Mesendoderm (in vitro differentiated cells): ENCODE results near the gene RTP3.

Experiments used
- DNase-seq: peaks from one replicate; pipeline ENCODE4 v3.0.0; 2013
- H2AK5ac ChIP-seq: 2 replicates; pipeline ENCODE4 v1.6.1; 2013; ENCODE audit warnings: low read length, inconsistent platforms
- H2BK120ac ChIP-seq: 2 replicates; pipeline ENCODE4 v1.6.1; 2013; ENCODE audit warnings: low read depth, mild to moderate bottlenecking, low read length, moderate library complexity, mixed read lengths
- H2BK15ac ChIP-seq: replicated peaks from 2 replicates; pipeline ENCODE4 v1.6.1; 2013; ENCODE audit warnings: low read depth, mild to moderate bottlenecking, moderate library complexity
- H2BK5ac ChIP-seq: 2 replicates; pipeline ENCODE4 v1.6.1; 2013; ENCODE audit warnings: low read length, inconsistent platforms
- H3K18ac ChIP-seq: 2 replicates; pipeline ENCODE4 v1.6.1; 2013; ENCODE audit warnings: mild to moderate bottlenecking, low read length, mixed read lengths
- H3K23ac ChIP-seq: one replicate; pipeline ENCODE4 v1.6.1; 2013; ENCODE audit warnings: low read length
- H3K27ac ChIP-seq: 2 replicates; pipeline ENCODE4 v1.5.1; 2013; ENCODE audit warnings: low read depth, mild to moderate bottlenecking, inconsistent platforms, low read length, moderate library complexity
- H3K27me3 ChIP-seq: 2 replicates; pipeline ENCODE4 v1.6.1; 2013; ENCODE audit warnings: low read length, control low read depth, mild to moderate bottlenecking, inconsistent platforms; ENCODE audit not compliant: insufficient read depth, poor library complexity
- H3K36me3 ChIP-seq: 2 replicates; pipeline ENCODE4 v1.6.1; 2013; ENCODE audit warnings: low read length, inconsistent platforms; ENCODE audit not compliant: control insufficient read depth, insufficient read depth
- H3K4ac ChIP-seq: one replicate; pipeline ENCODE4 v1.6.1; 2013; ENCODE audit warnings: low read depth, mild to moderate bottlenecking, low read length, moderate library complexity
- H3K4me1 ChIP-seq: 2 replicates; pipeline ENCODE4 v1.6.1; 2013; ENCODE audit warnings: low read depth, low read length, inconsistent platforms; ENCODE audit not compliant: control insufficient read depth
- H3K4me2 ChIP-seq: 2 replicates; pipeline ENCODE4 v1.6.1; 2013; ENCODE audit warnings: low read length
- H3K4me3 ChIP-seq: 2 replicates; pipeline ENCODE4 v1.5.1; 2013; ENCODE audit warnings: mild to moderate bottlenecking, low read length
- H3K56ac ChIP-seq: one replicate; pipeline ENCODE4 v1.6.1; 2013; ENCODE audit warnings: low read length
- H3K79me1 ChIP-seq: 2 replicates; pipeline ENCODE4 v1.6.1; 2013; ENCODE audit warnings: low read length, inconsistent platforms
- H3K79me2 ChIP-seq: 2 replicates; pipeline ENCODE4 v1.6.1; 2013; ENCODE audit warnings: mild to moderate bottlenecking, low read length; ENCODE audit not compliant: control insufficient read depth, insufficient read depth
- H3K9ac ChIP-seq: 2 replicates; pipeline ENCODE4 v1.6.1; 2013; ENCODE audit warnings: low read length, inconsistent platforms
- H4K5ac ChIP-seq: one replicate; pipeline ENCODE4 v1.6.1; 2013; ENCODE audit warnings: low read length
- H4K8ac ChIP-seq: one replicate; pipeline ENCODE4 v1.6.1; 2013; ENCODE audit warnings: low read depth, mild to moderate bottlenecking, control low read depth, low read length, moderate library complexity
- WGBS: extraction: QIAGEN DNeasy Blood & Tissue Kit; methylation state at CpG from one replicate; pipeline ENCODE4 v1.1.7; 2013; ENCODE audit warnings: low lambda C conversion rate, missing lambda C conversion rate; ENCODE audit not compliant: insufficient coverage; ENCODE audit errors: extremely low coverage; 5-methylcytosine and 5-hydroxymethylcytosine counted together

RTP3 gene

GRCh38 chr3:46479696-46480095 lies 18.1 kb upstream of the RTP3 start:
- no peak overlapping the region for H4K5ac ChIP-seq
- DNase-seq, result peak; percentile 56
- no peak overlapping the region for H3K4me2 ChIP-seq
- no peaks in the 10 kb centered on the region for H3K79me1 ChIP-seq
- no peak overlapping the region for H2BK120ac ChIP-seq
- no peaks in the 10 kb centered on the region for H3K36me3 ChIP-seq
- no peaks in the 10 kb centered on the region for H3K27me3 ChIP-seq
- no peak overlapping the region for H4K8ac ChIP-seq
- H3K4me3 ChIP-seq, result no peak overlapping the region
- no peak overlapping the region for H3K27ac ChIP-seq
- WGBS, result no CpG with 5 or more reads among the region's 5 CpGs
- no peaks in the 10 kb centered on the region for H3K4me1 ChIP-seq
- no peak overlapping the region for H3K18ac ChIP-seq
- H2BK15ac ChIP-seq, result no peak overlapping the region
- H3K4ac ChIP-seq, result no peak overlapping the region
- H2BK5ac ChIP-seq, result no peak overlapping the region
- no peak overlapping the region for H3K56ac ChIP-seq
- no peaks in the 10 kb centered on the region for H3K79me2 ChIP-seq
- H3K9ac ChIP-seq, result no peak overlapping the region
- no peak overlapping the region for H3K23ac ChIP-seq
- no peak overlapping the region for H2AK5ac ChIP-seq

DNA sequence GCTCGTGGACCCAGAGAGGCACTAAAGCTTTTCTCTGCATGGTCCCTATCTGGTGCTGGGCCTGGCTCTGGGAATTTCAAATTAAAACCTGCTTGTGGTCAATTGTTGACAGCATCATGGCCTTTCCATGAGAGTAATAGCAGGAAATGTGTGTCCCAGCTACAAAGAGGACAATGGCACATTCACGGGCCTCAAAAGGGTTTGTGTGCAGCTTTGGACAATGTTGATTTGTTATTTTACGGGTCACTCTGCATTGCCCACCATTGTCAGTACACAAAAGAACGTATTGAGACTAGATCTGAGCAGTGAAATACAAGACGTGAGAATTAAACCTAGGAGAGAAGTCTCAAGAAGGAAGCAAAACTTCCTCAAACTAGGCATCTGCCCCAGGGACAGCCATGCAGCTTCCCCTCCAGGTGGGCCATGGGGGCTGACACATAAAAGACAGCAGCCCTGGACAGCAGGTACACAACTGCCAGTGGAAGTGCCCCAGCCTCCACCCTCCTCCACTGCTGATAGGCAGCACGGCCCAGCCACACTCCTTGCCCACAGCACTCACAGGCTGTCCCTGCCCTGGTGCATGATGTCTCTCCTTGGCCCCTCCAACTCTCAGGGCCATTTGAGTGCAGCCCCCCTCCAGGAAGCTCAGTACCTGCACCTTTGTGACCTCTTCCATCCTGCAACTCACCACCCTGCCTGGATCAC lies 17.1 kb upstream of the RTP3 start:
- H3K4me2 ChIP-seq, result no peak overlapping the region
- no peak overlapping the region for H3K23ac ChIP-seq
- no peaks in the 10 kb centered on the region for H3K79me2 ChIP-seq
- H3K4me1 ChIP-seq, result peaks cover 2% of the 10 kb centered on the region
- H3K9ac ChIP-seq, result no peak overlapping the region
- H2BK5ac ChIP-seq, result no peak overlapping the region
- H3K27me3 ChIP-seq, result no peaks in the 10 kb centered on the region
- no peak overlapping the region for H3K4me3 ChIP-seq
- no peaks in the 10 kb centered on the region for H3K79me1 ChIP-seq
- H2BK15ac ChIP-seq, result no peak overlapping the region
- no peak overlapping the region for H3K56ac ChIP-seq
- no peak for DNase-seq
- H4K8ac ChIP-seq, result no peak overlapping the region
- no peak overlapping the region for H3K27ac ChIP-seq
- H2BK120ac ChIP-seq, result no peak overlapping the region
- H4K5ac ChIP-seq, result no peak overlapping the region
- no CpG with 5 or more reads among the region's 6 CpGs for WGBS
- H2AK5ac ChIP-seq, result no peak overlapping the region
- H3K4ac ChIP-seq, result no peak overlapping the region
- no peaks in the 10 kb centered on the region for H3K36me3 ChIP-seq
- H3K18ac ChIP-seq, result no peak overlapping the region

- Histone ChIP-seq H3K4ac (no peak overlapping the region), H3K79me2 (no peaks in the 10 kb centered on the region), H3K27ac (no peak overlapping the region), H3K23ac (no peak overlapping the region), H3K4me3 (no peak overlapping the region), H3K56ac (no peak overlapping the region), H3K18ac (no peak overlapping the region), H2BK120ac (no peak overlapping the region), H4K8ac (no peak overlapping the region), H3K27me3 (no peaks in the 10 kb centered on the region), H3K36me3 (no peaks in the 10 kb centered on the region), H2BK5ac (no peak overlapping the region), H4K5ac (no peak overlapping the region), H2AK5ac (no peak overlapping the region), H2BK15ac (no peak overlapping the region), H3K79me1 (no peaks in the 10 kb centered on the region), H3K4me1 (peaks cover 2% of the 10 kb centered on the region), H3K4me2 (no peak overlapping the region), H3K9ac (no peak overlapping the region)
- WGBS, result no CpG with 5 or more reads among the region's 4 CpGs
- no peak for DNase-seq
These were observed 16.1 kb upstream of the RTP3 start for GRCh38 chr3:46481636-46482035.

GRCh38 chr3:46482632-46483350 lies 15.0 kb upstream of the RTP3 start:
- Histone ChIP-seq H4K5ac (no peak overlapping the region), H3K4me1 (peaks cover 2% of the 10 kb centered on the region), H3K79me1 (no peaks in the 10 kb centered on the region), H3K4me3 (no peak overlapping the region), H3K56ac (no peak overlapping the region), H3K36me3 (no peaks in the 10 kb centered on the region), H2BK15ac (no peak overlapping the region), H3K27ac (no peak overlapping the region), H2BK5ac (no peak overlapping the region), H3K79me2 (no peaks in the 10 kb centered on the region), H4K8ac (no peak overlapping the region), H3K27me3 (no peaks in the 10 kb centered on the region), H3K4me2 (no peak overlapping the region), H3K23ac (no peak overlapping the region), H2BK120ac (no peak overlapping the region), H3K9ac (no peak overlapping the region), H3K4ac (no peak overlapping the region), H3K18ac (no peak overlapping the region), H2AK5ac (no peak overlapping the region)
- no peak for DNase-seq
- WGBS, result no CpG with 5 or more reads among the region's 1 CpG

DNA sequence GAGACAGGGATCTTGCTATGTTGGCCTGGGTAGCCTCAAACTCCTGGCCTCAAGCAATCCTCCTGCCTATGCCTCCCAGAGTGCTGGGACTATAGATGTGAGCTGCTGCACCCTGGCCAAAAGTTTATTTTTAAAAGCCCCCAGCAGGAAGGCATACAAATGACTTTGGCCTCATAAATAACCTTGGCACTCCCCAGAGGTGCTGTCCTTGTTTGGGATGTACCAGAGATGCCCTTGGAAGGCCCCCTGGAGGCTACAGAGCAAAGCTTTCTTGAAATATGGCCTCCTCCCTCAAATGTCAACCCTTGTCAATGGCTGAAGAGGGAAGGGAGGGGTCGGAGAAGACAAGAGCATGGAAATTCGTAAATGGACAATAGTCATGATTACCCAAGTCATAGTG lies 14.0 kb upstream of the RTP3 start:
- H3K79me1 ChIP-seq, result no peaks in the 10 kb centered on the region
- H3K27ac ChIP-seq, result no peak overlapping the region
- no peak overlapping the region for H4K8ac ChIP-seq
- H2AK5ac ChIP-seq, result no peak overlapping the region
- no peak overlapping the region for H4K5ac ChIP-seq
- H3K23ac ChIP-seq, result no peak overlapping the region
- WGBS, result no CpG with 5 or more reads among the region's 2 CpGs
- no peak overlapping the region for H2BK15ac ChIP-seq
- H3K27me3 ChIP-seq, result no peaks in the 10 kb centered on the region
- no peak overlapping the region for H3K56ac ChIP-seq
- no peak overlapping the region for H3K18ac ChIP-seq
- no peak overlapping the region for H2BK120ac ChIP-seq
- no peak overlapping the region for H3K9ac ChIP-seq
- no peak overlapping the region for H3K4me3 ChIP-seq
- peaks cover 2% of the 10 kb centered on the region for H3K4me1 ChIP-seq
- no peak for DNase-seq
- H2BK5ac ChIP-seq, result no peak overlapping the region
- no peak overlapping the region for H3K4ac ChIP-seq
- H3K36me3 ChIP-seq, result no peaks in the 10 kb centered on the region
- H3K79me2 ChIP-seq, result no peaks in the 10 kb centered on the region
- H3K4me2 ChIP-seq, result no peak overlapping the region
